Bronchial epithelial cell (primary cell): ENCODE data around the gene FNDC3B. TPM values are rescaled to one million over a fixed set of nuclear protein-coding genes. Genes with fewer than 3 reads are reported as not detected.
A peak's percentile ranks its signal among the peaks of the same experiment; 100 is the strongest.

ENCODE experiments used
- DNase-seq: peaks from one replicate; pipeline ENCODE4 v3.0.0-alpha.2; 2010; ENCODE audit warnings: low read depth
- FAIRE-seq: peaks from 2 replicates; lab custom pipeline; 2011; peaks lifted over from hg19 to GRCh38; lab: Jason Lieb, UNC
- H3K27me3 ChIP-seq: 2 replicates; pipeline ENCODE4 v1.5.1; 2011; ENCODE audit warnings: low read length; ENCODE audit not compliant: control insufficient read depth, insufficient read depth
- H3K36me3 ChIP-seq: 2 replicates; pipeline ENCODE4 v1.5.1; 2011; ENCODE audit warnings: low read length; ENCODE audit not compliant: control insufficient read depth, insufficient read depth
- H3K4me3 ChIP-seq: 2 replicates; pipeline ENCODE4 v1.5.1; 2011; ENCODE audit warnings: mild to moderate bottlenecking, low read depth, low read length, control low read depth
- total RNA-seq: library from RNA; depleted of rRNA; stranded (reverse); fragments of >200 nt; gene quantifications from 2 replicates; pipeline ENCODE4 v1.2.1, GENCODE V29; 2014
- TF ChIP-seq, protein P1 (sequence below): IDR thresholded peaks from 2 replicates; pipeline ENCODE4 v1.5.1; 2011; ENCODE audit warnings: mild to moderate bottlenecking, moderate library complexity, low read length, control low read depth, inconsistent platforms; ENCODE audit not compliant: insufficient read depth, severe bottlenecking

Gene FNDC3B
- total RNA-seq, 1 donor from 2014 or later, result 39.2 TPM

- no peaks in the 10 kb centered on the region for H3K27me3 ChIP-seq
- peaks cover 5% of the 10 kb centered on the region for H3K36me3 ChIP-seq
These were observed 247.3 kb downstream of the FNDC3B start for GRCh38 chr3:172286548-172287148.

GRCh38 chr3:172287937-172288477, 248.6 kb downstream of the FNDC3B start:
- FAIRE-seq, result no peak
- Histone ChIP-seq H3K4me3 (no peak overlapping the region), H3K36me3 (peaks cover 5% of the 10 kb centered on the region), H3K27me3 (no peaks in the 10 kb centered on the region)
- DNase-seq, result peak; percentile 34
- TF ChIP-seq, protein P1, sequence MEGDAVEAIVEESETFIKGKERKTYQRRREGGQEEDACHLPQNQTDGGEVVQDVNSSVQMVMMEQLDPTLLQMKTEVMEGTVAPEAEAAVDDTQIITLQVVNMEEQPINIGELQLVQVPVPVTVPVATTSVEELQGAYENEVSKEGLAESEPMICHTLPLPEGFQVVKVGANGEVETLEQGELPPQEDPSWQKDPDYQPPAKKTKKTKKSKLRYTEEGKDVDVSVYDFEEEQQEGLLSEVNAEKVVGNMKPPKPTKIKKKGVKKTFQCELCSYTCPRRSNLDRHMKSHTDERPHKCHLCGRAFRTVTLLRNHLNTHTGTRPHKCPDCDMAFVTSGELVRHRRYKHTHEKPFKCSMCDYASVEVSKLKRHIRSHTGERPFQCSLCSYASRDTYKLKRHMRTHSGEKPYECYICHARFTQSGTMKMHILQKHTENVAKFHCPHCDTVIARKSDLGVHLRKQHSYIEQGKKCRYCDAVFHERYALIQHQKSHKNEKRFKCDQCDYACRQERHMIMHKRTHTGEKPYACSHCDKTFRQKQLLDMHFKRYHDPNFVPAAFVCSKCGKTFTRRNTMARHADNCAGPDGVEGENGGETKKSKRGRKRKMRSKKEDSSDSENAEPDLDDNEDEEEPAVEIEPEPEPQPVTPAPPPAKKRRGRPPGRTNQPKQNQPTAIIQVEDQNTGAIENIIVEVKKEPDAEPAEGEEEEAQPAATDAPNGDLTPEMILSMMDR, result no peak

More at GRCh38 chr3:172286548-172287148, 247.3 kb downstream of the FNDC3B start:
- TF ChIP-seq, protein P1, result no peak
- DNase-seq (no peak), FAIRE-seq (no peak)
- no peak overlapping the region for H3K4me3 ChIP-seq

- TF ChIP-seq, protein P1, result no peak
- Histone ChIP-seq H3K27me3 (no peaks in the 10 kb centered on the region), H3K4me3 (no peak overlapping the region), H3K36me3 (peaks cover 5% of the 10 kb centered on the region)
- FAIRE-seq (no peak), DNase-seq (no peak)
These were observed 249.3 kb downstream of the FNDC3B start for GRCh38 chr3:172288651-172289050.

DNA sequence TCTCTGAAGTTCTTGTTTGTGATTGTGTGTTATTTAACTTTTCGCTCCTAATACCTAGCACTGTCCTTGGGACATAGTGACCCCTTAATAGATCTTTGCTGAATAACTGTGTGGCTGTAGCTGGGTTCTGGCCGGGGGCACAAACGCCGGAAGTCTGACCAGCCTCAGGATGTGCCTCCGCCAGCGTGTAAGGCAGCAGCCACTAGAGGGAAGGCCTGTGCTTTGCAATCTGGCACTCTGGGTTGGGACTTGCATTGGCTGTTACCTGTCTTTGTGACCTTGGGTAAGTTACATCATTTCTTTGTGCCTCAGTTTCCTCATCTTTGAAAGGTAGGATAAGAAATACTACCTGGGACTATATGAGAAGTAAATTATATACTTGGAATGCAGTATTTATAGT, 250.2 kb downstream of the FNDC3B start:
- FAIRE-seq, result no peak
- TF ChIP-seq, protein P1, result peak; percentile 26
- no peak for DNase-seq
- H3K36me3 ChIP-seq, result peaks cover 5% of the 10 kb centered on the region
- no peak overlapping the region for H3K4me3 ChIP-seq
- H3K27me3 ChIP-seq, result no peaks in the 10 kb centered on the region

DNA sequence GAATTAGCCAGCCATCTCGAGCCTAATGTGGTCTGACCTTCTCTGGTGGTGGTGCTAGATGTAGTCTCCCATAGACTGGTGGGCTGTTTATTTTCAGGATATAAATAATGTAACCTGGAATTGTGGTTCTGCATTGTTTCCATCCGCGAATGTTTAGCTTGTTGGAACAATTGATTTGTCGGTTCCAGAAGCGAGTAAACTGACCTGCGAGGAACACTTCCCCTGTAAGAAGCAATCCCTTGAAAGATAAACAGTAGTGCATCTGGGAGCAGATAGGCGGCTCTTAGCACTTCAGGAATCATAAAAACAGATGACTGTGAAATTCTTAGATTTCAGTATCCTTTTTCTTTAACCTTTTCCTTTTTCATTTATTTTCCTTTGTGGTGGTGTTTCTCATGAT, 251.1 kb downstream of the FNDC3B start:
- H3K36me3 ChIP-seq, result peaks cover 4% of the 10 kb centered on the region
- FAIRE-seq (no peak), DNase-seq (no peak)
- TF ChIP-seq, protein P1, result no peak
- H3K4me3 ChIP-seq, result no peak overlapping the region
- H3K27me3 ChIP-seq, result no peaks in the 10 kb centered on the region
